Esophagus muscularis mucosa (tissue), 4 donors: ENCODE measurements around the gene TFCP2. TPM values are rescaled to one million over a fixed set of nuclear protein-coding genes. Genes with fewer than 3 reads are reported as not detected.

ENCODE experiments used
- DNase-seq: peaks from one replicate; pipeline ENCODE4 v3.0.0-alpha.2; 2017; ENCODE audit errors: extremely low spot score
- H3K27ac ChIP-seq, 4 donors: fragments of 200-600 bp; sonication (generic); replicated peaks in 1 of 4; 1 replicate in 3 of 4; 2 replicates in 1 of 4; pipeline ENCODE4 v1.5.1; 2016 to 2019; ENCODE audit warnings: mild to moderate bottlenecking in 1 of 4
- H3K27me3 ChIP-seq, 4 donors: fragments of 200-600 bp; sonication (generic); one replicate each; pipeline versions ENCODE4 v1.5.1 to v1.6.0; 2016 to 2019
- H3K36me3 ChIP-seq, 4 donors: fragments of 200-600 bp; sonication (generic); one replicate each; pipeline ENCODE4 v1.5.1; 2016 to 2019
- H3K4me1 ChIP-seq, 4 donors: fragments of 200-600 bp; sonication (generic); one replicate each; pipeline ENCODE4 v1.5.1; 2016 to 2019
- H3K4me3 ChIP-seq, 4 donors: fragments of 200-600 bp; sonication (generic); 1 replicate in 2 of 4; 2 replicates in 2 of 4; pipeline ENCODE4 v1.5.1; 2016 to 2019; ENCODE audit warnings: mild to moderate bottlenecking in 4 of 4, moderate library complexity in 1 of 4
- H3K9me3 ChIP-seq, 4 donors: fragments of 200-600 bp; sonication (generic); 1 replicate in 3 of 4; 2 replicates in 1 of 4; pipeline ENCODE4 v1.5.1; 2016 to 2019
- EP300 ChIP-seq: sonication (generic); formaldehyde crosslinking; IDR thresholded peaks from one replicate; pipeline ENCODE4 v1.6.1; 2017; ENCODE audit warnings: antibody characterized with exemption
- POLR2A ChIP-seq: fragments of 450-650 bp; IDR thresholded peaks from one replicate; pipeline ENCODE4 v1.6.1; 2017; ENCODE audit warnings: antibody characterized with exemption, moderate library complexity, mild to moderate bottlenecking, low read depth
- POLR2AphosphoS5 ChIP-seq, 2 donors: sonication (generic); formaldehyde crosslinking; IDR thresholded peaks; one replicate each; pipeline ENCODE4 v1.6.1; 2017; ENCODE audit warnings: antibody characterized with exemption in 2 of 2
- WGBS: methylation state at CpG from one replicate; pipeline ENCODE4 v1.1.5; 2018; 5-methylcytosine and 5-hydroxymethylcytosine counted together
- intact Hi-C: fragments of 100-400 bp; cut with DNase I; formaldehyde crosslinking; loops from one replicate; pipeline ENCODE4 v1.15.1; 2023
- total RNA-seq, 4 donors: library from RNA; depleted of rRNA; stranded (reverse); fragments of >200 nt; gene quantifications; one replicate each; pipeline versions ENCODE4 v1.1.0 to v1.2.1, GENCODE V29; 2016
- TF ChIP-seq, protein P1 (sequence below), 3 experiments: fragments of 200-600 bp in 2 of 3; fragments of 450-650 bp in 1 of 3; sonication (generic) in 2 of 3; IDR thresholded peaks; one replicate each; pipeline ENCODE4 v1.5.1; 2017 to 2019; ENCODE audit warnings: antibody characterized with exemption in 3 of 3, mild to moderate bottlenecking in 2 of 3, moderate library complexity in 1 of 3

The TFCP2 gene
- total RNA-seq, 4 donors from 2014 or later: 11.3 to 16.2 (median 15.2) TPM

DNA sequence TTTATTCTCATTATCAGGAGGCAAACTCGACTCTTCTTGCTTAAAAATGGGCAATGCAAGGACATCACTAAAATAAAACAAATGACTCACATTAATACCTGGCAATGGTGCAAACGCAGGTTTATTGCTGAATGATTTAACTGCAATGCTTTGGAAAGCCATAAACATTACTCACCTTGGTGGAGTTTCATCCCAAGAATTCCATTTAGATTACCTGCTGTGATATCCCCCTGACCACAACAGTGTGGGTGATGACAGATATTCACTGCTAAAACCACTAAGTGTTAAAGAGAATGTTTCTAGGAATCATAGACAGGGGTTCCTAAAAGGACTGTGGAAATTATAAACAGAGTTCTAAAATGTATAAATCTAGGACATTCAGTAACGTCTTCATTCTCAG is 54.2 kb downstream of the TFCP2 start:
- Histone ChIP-seq H3K4me3 (no peak overlapping the region), H3K4me1 (no peaks in the 10 kb centered on the region), H3K9me3 (no peaks in the 10 kb centered on the region), H3K27ac (no peak overlapping the region), H3K27me3 (no peaks in the 10 kb centered on the region), H3K36me3 (peaks cover 6 to 55% (median 33%) of the 10 kb centered on the region in 4 donors)
- TF ChIP-seq EP300: no peak
- TF ChIP-seq POLR2AphosphoS5 (IDR thresholded peaks at IDR 0.05): no peak
- TF ChIP-seq POLR2A: no peak
- TF ChIP-seq, protein P1, sequence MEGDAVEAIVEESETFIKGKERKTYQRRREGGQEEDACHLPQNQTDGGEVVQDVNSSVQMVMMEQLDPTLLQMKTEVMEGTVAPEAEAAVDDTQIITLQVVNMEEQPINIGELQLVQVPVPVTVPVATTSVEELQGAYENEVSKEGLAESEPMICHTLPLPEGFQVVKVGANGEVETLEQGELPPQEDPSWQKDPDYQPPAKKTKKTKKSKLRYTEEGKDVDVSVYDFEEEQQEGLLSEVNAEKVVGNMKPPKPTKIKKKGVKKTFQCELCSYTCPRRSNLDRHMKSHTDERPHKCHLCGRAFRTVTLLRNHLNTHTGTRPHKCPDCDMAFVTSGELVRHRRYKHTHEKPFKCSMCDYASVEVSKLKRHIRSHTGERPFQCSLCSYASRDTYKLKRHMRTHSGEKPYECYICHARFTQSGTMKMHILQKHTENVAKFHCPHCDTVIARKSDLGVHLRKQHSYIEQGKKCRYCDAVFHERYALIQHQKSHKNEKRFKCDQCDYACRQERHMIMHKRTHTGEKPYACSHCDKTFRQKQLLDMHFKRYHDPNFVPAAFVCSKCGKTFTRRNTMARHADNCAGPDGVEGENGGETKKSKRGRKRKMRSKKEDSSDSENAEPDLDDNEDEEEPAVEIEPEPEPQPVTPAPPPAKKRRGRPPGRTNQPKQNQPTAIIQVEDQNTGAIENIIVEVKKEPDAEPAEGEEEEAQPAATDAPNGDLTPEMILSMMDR (IDR thresholded peaks at IDR 0.05): no peak
- WGBS: 88% methylated on average over 3 of the region's 3 CpGs
- intact Hi-C loops: no loop called here
- no peak for DNase-seq

DNA sequence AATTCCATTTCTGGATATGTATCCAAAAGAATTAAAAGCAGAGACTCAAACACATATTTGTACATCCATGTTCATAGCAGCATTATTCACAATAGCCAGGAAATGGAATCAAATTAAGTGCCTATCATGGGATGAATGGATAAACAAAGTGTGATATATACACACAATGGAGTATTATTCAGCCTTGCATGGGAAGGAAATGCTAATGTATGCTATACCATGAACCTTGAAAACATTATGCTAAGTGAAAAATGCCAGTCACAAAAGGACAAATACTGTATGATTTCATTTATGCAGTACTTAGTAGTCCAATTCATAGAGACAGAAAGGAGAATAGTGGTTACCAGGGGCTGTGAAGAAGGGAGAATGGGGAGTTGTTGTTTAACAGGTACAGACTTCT is 57.4 kb downstream of the TFCP2 start:
- H3K27ac ChIP-seq: no peak overlapping the region
- no peaks in the 10 kb centered on the region for H3K4me1 ChIP-seq
- no peaks in the 10 kb centered on the region for H3K9me3 ChIP-seq
- intact Hi-C loops: no loop called here
- DNase-seq: no peak
- H3K36me3 ChIP-seq: peaks cover 7 to 86% (median 58%) of the 10 kb centered on the region in 4 donors
- H3K27me3 ChIP-seq: no peaks in the 10 kb centered on the region
- TF ChIP-seq, protein P1 (IDR thresholded peaks at IDR 0.05): no peak
- TF ChIP-seq EP300 (no peak), POLR2A (no peak), POLR2AphosphoS5 (IDR thresholded peaks at IDR 0.05) (no peak)
- H3K4me3 ChIP-seq: no peak overlapping the region

DNA sequence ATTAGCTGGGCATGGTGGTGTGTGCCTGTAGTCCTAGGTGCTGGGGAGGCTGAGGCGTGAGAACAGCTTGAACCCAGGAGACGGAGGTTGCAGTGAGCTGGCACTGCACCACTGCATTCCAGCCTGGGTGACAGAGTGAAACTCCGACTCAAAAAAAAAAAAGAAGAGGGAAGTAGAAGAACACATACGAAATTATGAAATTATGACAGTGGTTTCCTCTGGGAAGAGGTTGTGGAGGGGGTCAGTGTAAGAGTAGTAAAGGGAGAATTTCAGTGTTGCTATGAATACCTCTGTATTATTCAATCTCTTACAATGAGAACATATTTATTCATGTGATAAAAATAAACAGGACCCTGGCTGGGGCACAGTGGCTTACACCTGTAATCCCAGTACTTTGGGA is 64.8 kb downstream of the TFCP2 start:
- H3K27me3 ChIP-seq: no peaks in the 10 kb centered on the region
- no peak overlapping the region for H3K27ac ChIP-seq
- no peak overlapping the region for H3K4me3 ChIP-seq
- WGBS: 77% methylated on average over 4 of the region's 4 CpGs
- TF ChIP-seq EP300 (no peak), POLR2A (no peak), POLR2AphosphoS5 (IDR thresholded peaks at IDR 0.05) (no peak)
- TF ChIP-seq, protein P1 (IDR thresholded peaks at IDR 0.05): no peak
- H3K4me1 ChIP-seq: no peaks in the 10 kb centered on the region
- no peak for DNase-seq
- H3K9me3 ChIP-seq: no peaks in the 10 kb centered on the region
- intact Hi-C loops: no loop called here
- peaks cover 27 to 94% (median 78%) of the 10 kb centered on the region in 4 donors for H3K36me3 ChIP-seq

DNA sequence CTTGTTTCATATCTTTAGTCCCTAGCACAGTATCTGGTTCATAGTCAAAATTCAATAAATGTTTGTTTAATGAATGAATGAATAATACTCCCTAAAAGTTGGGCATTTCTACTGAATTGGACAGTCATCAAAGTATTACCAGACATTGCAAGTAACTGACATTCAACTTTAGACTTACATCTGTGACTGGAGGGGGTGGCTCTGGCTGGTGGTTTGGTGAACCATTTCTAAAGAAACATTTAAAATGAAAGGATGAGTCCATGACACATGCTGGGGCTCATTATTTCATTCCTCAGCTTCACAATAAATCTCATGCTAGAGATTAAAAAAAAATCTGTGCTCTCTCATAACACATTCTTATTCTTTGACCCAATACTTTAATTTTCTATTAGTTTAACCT is 69.0 kb downstream of the TFCP2 start:
- Histone ChIP-seq H3K36me3 (peaks cover 52 to 95% (median 86%) of the 10 kb centered on the region in 4 donors), H3K9me3 (no peaks in the 10 kb centered on the region), H3K4me1 (no peaks in the 10 kb centered on the region), H3K27ac (no peak overlapping the region), H3K27me3 (no peaks in the 10 kb centered on the region), H3K4me3 (no peak overlapping the region)
- no peak for DNase-seq
- TF ChIP-seq POLR2AphosphoS5 (IDR thresholded peaks at IDR 0.05): no peak
- intact Hi-C loops: no loop called here

DNA sequence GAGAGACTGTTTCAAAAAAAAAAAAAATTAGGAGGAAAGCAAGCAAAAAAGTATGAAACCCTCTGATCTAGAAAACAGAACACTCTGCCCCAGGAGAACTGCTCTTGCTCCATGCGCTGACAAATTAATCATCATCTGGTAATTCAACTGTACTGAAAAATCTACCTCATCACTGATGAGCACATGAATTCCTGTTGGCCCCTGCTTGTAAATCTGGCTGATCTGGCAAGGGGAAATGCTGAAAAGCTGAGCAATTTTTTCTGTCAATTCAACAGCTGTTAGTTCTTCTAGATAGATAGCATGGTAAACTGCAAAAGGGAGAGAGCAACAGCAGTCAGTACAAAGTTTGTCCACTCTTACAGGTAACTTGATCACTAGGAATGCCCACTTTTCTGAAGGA is 74.3 kb downstream of the TFCP2 start:
- no peak for TF ChIP-seq EP300
- no peak for TF ChIP-seq POLR2A
- TF ChIP-seq POLR2AphosphoS5 (IDR thresholded peaks at IDR 0.05): no peak
- TF ChIP-seq, protein P1 (IDR thresholded peaks at IDR 0.05): no peak
- H3K27ac ChIP-seq: no peak overlapping the region
- intact Hi-C loops: no loop called here
- 95% methylated on average over 1 of the region's 1 CpG for WGBS
- no peak overlapping the region for H3K4me3 ChIP-seq
- no peaks in the 10 kb centered on the region for H3K9me3 ChIP-seq
- no peaks in the 10 kb centered on the region for H3K4me1 ChIP-seq
- no peak for DNase-seq
- peaks cover 51 to 98% (median 94%) of the 10 kb centered on the region in 4 donors for H3K36me3 ChIP-seq
- no peaks in the 10 kb centered on the region for H3K27me3 ChIP-seq
